Activated CD4-positive, alpha-beta T cell treated with anti-CD3 and anti-CD28 coated beads, Interleukin-2, amount 10 ng/mL, durations not matched to agents 24 days and 14 days (primary cell): Measurements from ENCODE around the gene FAM124A. TPM values are rescaled to one million over a fixed set of nuclear protein-coding genes. Genes with fewer than 3 reads are reported as not detected.

Source experiments
- total RNA-seq: library from RNA; stranded (reverse); gene quantifications from 2 replicates; pipeline ENCODE4 v1.2.3, GENCODE V29; 2022

Gene FAM124A
- total RNA-seq, 1 donor from 2014 or later = 0.82 TPM

Other genes with a start within 250 kb of the FAM124A start
- not detected in 2 replicates for gene C13orf42, start 111.1 kb upstream of the FAM124A start, total RNA-seq
- gene SERPINE3, start 117.3 kb downstream of the FAM124A start, total RNA-seq = not detected in 2 replicates
- gene INTS6, start 230.6 kb downstream of the FAM124A start, total RNA-seq = 63.5 and 68.6 TPM in 2 replicates